GM12873 (cell line): ENCODE measurements around the gene CAMK2D.

ENCODE experiments used
- CTCF ChIP-seq: IDR thresholded peaks from 2 replicates; pipeline ENCODE4 v1.5.1; 2012; ENCODE audit warnings: low read depth, mild to moderate bottlenecking, moderate library complexity, low read length, control low read depth; ENCODE audit not compliant: insufficient read depth; ENCODE audit errors: missing control alignments

The CAMK2D gene

GRCh38 chr4:113502476-113502875 lies 259.1 kb downstream of the CAMK2D start:
- TF ChIP-seq CTCF: no peak

DNA sequence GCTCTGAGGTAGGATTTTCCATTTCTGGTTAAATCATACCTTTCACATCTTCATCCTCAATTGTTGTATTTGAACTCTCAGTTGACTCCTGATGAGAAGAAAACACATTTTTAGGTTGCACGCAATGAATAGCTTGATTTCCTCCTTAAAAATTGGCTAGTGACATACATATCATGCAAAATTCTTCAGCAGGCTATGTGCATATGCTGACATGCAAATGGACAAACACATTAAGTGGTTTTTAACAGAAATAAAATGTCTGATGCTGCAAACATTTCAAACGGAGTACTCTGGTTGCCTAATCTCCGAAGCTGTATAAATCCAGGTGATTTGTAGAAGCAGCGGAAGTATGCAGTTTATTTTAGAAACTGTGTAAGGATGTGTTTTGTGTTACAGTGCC lies 261.1 kb downstream of the CAMK2D start:
- TF ChIP-seq CTCF: no peak

GRCh38 chr4:113499696-113500095 lies 261.8 kb downstream of the CAMK2D start:
- no peak for TF ChIP-seq CTCF

- TF ChIP-seq CTCF: no peak
Measured at GRCh38 chr4:113499166-113499565, 262.4 kb downstream of the CAMK2D start.

- no peak for TF ChIP-seq CTCF
Measured at GRCh38 chr4:113497154-113497884, 264.2 kb downstream of the CAMK2D start.

- no peak for TF ChIP-seq CTCF
Measured at GRCh38 chr4:113496698-113497097, 264.8 kb downstream of the CAMK2D start.

DNA sequence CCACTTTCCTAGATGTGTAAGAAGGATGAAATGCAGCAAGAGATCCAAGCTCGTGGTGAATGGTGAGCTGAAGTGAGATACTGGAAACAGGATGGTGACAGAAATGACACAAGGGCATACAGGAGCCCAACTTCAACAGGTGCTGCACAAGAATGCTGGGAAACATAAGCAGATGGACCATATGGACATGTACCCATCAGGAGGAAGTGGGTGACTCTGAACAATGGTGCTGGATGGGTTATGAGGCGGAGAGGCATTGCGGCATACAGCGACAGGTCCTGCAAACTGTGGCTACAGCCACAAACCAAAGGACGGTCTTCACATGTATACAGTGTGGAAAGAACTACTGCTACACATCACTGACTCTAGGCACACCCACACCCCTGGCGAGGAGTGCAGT lies 265.7 kb downstream of the CAMK2D start:
- TF ChIP-seq CTCF: no peak
